OCI-LY7 (cell line): Measurements from ENCODE around the gene CCDC174. TPM values are rescaled to one million over a fixed set of nuclear protein-coding genes. Genes with fewer than 3 reads are reported as not detected.

Experiments
- BruUV-seq: library from RNA; stranded (reverse); fragments of 400-500 nt; replicated peaks from 2 replicates; lab custom pipeline; 2021; lab: Mats Ljungman, UMichigan
- CTCF ChIA-PET: fragments of 300-600 bp; sonication (Branson Sonifier 250); formaldehyde crosslinking; loops from one replicate; lab custom pipeline; 2022; ENCODE audit warnings: antibody characterized with exemption; ENCODE audit not compliant: unreplicated experiment; lab: Charles Lee
- POLR2A ChIA-PET: fragments of 300-600 bp; sonication (Branson Sonifier 250); formaldehyde crosslinking; loops from one replicate; lab custom pipeline; 2022; ENCODE audit warnings: antibody characterized with exemption; lab: Charles Lee
- DNase-seq: peaks from one replicate; pipeline ENCODE4 v3.0.0-alpha.2; 2015; ENCODE audit warnings: low spot score
- H2AFZ ChIP-seq: fragments of 200-600 bp; sonication (generic), shearing (Covaris generic); 2 replicates; pipeline ENCODE4 v1.6.1; 2014; ENCODE audit warnings: mild to moderate bottlenecking, antibody characterized with exemption, low read length, moderate library complexity
- H3K27ac ChIP-seq: fragments of 200-600 bp; sonication (generic); 2 replicates; pipeline ENCODE4 v1.5.1; 2014; ENCODE audit warnings: mixed run types, low read depth, mild to moderate bottlenecking, moderate library complexity, low read length, inconsistent platforms; ENCODE audit not compliant: poor library complexity, severe bottlenecking
- H3K36me3 ChIP-seq: fragments of 200-600 bp; sonication (generic); 2 replicates; pipeline ENCODE4 v1.6.1; 2014; ENCODE audit warnings: mild to moderate bottlenecking, antibody characterized with exemption, low read length, moderate library complexity, mixed read lengths; ENCODE audit not compliant: insufficient read depth
- H3K4me1 ChIP-seq: fragments of 200-600 bp; sonication (generic); 2 replicates; pipeline ENCODE4 v1.5.1; 2014; ENCODE audit warnings: mild to moderate bottlenecking, low read length; ENCODE audit not compliant: insufficient read depth, poor library complexity, severe bottlenecking
- H3K4me2 ChIP-seq: fragments of 200-600 bp; sonication (generic); 2 replicates; pipeline ENCODE4 v1.6.1; 2014; ENCODE audit warnings: mild to moderate bottlenecking, low read length
- H3K4me3 ChIP-seq: fragments of 200-600 bp; sonication (generic); 2 replicates; pipeline ENCODE4 v1.5.1; 2014; ENCODE audit warnings: mild to moderate bottlenecking, low read depth, low read length; ENCODE audit not compliant: poor library complexity, severe bottlenecking
- H3K79me2 ChIP-seq: fragments of 200-600 bp; sonication (generic); 2 replicates; pipeline ENCODE4 v1.6.1; 2016; ENCODE audit warnings: low read depth, mild to moderate bottlenecking, low read length, moderate library complexity, mixed read lengths; ENCODE audit not compliant: insufficient read depth
- H3K9me2 ChIP-seq: fragments of 200-600 bp; sonication (generic); 2 replicates; pipeline ENCODE4 v1.6.1; 2016; ENCODE audit warnings: mild to moderate bottlenecking, low read length, mixed read lengths; ENCODE audit not compliant: insufficient read depth
- H3K9me3 ChIP-seq: fragments of 200-600 bp; sonication (generic); 2 replicates; pipeline ENCODE4 v1.6.1; 2014; ENCODE audit warnings: mild to moderate bottlenecking, mixed run types, low read length, mixed read lengths
- H4K20me1 ChIP-seq: fragments of 200-600 bp; sonication (generic); 2 replicates; pipeline ENCODE4 v1.6.1; 2014; ENCODE audit warnings: mild to moderate bottlenecking, antibody characterized with exemption, low read length, moderate library complexity, mixed read lengths; ENCODE audit not compliant: insufficient read depth
- EZH2phosphoT487 ChIP-seq: fragments of 200-600 bp; sonication (generic); IDR thresholded peaks from 2 replicates; pipeline ENCODE4 v1.6.1; 2018; ENCODE audit warnings: low read depth, borderline replicate concordance, mild to moderate bottlenecking, mixed run types, antibody characterized with exemption, low read length, moderate library complexity, mixed read lengths
- intact Hi-C: fragments of 100-400 bp; cut with micrococcal nuclease; formaldehyde crosslinking; loops from one replicate; pipeline ENCODE4 v1.10.0; 2022; ENCODE audit not compliant: unreplicated experiment
- total RNA-seq, 2 experiments: library from RNA; depleted of rRNA in 1 of 2; stranded (reverse); fragments of >200 nt in 1 of 2; shearing (Covaris generic) in 1 of 2; gene quantifications; 2 replicates each; pipeline ENCODE4 v1.2.3, GENCODE V29; 2014 to 2022
- TF ChIP-seq, protein P1 (sequence below): fragments of 200-600 bp; sonication (generic); conservative IDR thresholded peaks from 2 replicates; pipeline ENCODE4 v1.5.1; 2014; ENCODE audit warnings: mild to moderate bottlenecking, antibody characterized with exemption, low read length, moderate library complexity, mixed read lengths

CCDC174 gene
- total RNA-seq, 2 experiments from 2014 or later = 11.2 to 22.7 TPM

DNA sequence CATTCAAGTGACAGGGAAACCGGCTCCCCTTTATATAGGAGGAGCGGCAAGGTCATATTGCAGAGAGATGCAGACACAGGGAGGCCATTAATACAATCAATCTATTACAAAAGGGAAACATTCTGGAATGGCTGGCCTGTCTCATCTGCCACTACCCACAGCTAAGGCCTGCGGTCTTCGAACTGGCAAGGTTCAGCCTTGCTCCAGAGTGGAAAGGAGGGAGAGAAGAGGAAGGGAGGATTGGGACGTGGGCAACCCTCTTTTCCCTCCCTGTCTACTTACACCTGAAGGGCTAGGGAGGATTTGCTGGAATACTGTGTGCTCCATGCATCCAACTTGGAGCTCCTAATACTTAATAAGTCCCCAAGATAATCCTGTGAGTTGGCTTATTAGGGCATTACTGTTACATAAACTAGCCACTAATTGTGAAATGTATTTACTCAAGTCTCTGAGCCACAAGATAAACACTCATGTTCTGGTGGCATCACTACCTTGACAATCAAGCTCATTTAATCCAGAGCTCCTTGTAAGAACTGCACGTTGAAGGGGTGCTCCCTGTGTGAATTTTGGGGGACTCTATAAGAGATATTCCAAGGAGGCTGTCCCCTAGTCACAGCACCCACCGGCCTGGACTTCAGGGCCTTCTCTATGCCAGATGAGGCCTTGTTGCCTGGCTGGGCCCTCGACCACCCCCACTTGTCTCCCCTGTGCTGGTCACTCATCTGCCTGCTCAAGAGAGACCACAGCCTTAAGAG is 19.7 kb upstream of the CCDC174 start:
- Histone ChIP-seq H4K20me1 (no peaks in the 10 kb centered on the region), H3K4me3 (no peak overlapping the region), H2AFZ (no peak overlapping the region), H3K4me1 (no peaks in the 10 kb centered on the region), H3K36me3 (no peaks in the 10 kb centered on the region), H3K9me2 (no peaks in the 10 kb centered on the region), H3K79me2 (no peaks in the 10 kb centered on the region), H3K4me2 (no peak overlapping the region), H3K9me3 (no peaks in the 10 kb centered on the region), H3K27ac (no peak overlapping the region)
- POLR2A ChIA-PET = interaction anchor here (1.4 kb wide), 1 partner anchor 9 kb away, joined by 4 read pairs; no protein-coding TSS in a partner anchor
- no peak for TF ChIP-seq EZH2phosphoT487
- TF ChIP-seq, protein P1, sequence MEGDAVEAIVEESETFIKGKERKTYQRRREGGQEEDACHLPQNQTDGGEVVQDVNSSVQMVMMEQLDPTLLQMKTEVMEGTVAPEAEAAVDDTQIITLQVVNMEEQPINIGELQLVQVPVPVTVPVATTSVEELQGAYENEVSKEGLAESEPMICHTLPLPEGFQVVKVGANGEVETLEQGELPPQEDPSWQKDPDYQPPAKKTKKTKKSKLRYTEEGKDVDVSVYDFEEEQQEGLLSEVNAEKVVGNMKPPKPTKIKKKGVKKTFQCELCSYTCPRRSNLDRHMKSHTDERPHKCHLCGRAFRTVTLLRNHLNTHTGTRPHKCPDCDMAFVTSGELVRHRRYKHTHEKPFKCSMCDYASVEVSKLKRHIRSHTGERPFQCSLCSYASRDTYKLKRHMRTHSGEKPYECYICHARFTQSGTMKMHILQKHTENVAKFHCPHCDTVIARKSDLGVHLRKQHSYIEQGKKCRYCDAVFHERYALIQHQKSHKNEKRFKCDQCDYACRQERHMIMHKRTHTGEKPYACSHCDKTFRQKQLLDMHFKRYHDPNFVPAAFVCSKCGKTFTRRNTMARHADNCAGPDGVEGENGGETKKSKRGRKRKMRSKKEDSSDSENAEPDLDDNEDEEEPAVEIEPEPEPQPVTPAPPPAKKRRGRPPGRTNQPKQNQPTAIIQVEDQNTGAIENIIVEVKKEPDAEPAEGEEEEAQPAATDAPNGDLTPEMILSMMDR = no peak
- intact Hi-C loops = no loop called here
- DNase-seq = no peak
- no TSS peak for BruUV-seq
- CTCF ChIA-PET = interaction anchor here (1.0 to 1.5 kb wide), 2 partner anchors 150 kb away, joined by 4 to 5 read pairs; no protein-coding TSS in a partner anchor

DNA sequence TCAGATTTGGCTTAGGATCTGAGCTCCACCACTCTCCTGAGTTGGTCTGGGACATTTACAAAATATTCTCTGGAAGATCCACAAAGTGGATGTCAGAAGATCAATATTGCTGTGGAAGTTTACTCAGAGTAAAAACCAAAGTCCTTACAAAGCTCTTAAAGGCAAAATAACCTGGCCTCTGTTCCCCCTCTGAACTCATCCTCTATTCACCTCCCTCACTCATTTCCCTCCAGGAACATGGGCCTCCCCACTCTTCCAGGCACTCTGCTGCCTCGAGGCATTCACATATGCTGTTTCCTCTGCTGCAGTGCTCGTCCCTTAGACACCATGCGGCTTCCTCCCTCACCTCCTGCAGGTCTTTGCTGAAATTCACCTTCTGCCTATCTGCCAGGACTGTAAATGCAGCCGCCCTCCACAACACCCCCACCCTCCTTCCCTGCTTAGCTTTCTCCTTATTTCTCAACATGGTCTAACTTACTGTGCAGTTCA is 19.1 kb upstream of the CCDC174 start:
- CTCF ChIA-PET = interaction anchor here (1.0 kb wide), 1 partner anchor 149 kb away, joined by 4 read pairs; no protein-coding TSS in a partner anchor
- no peaks in the 10 kb centered on the region for H3K9me2 ChIP-seq

More for the DNA sequence above, 19.1 kb upstream of the CCDC174 start:
- Histone ChIP-seq H4K20me1 (no peaks in the 10 kb centered on the region), H3K27ac (no peak overlapping the region), H2AFZ (no peak overlapping the region), H3K9me3 (no peaks in the 10 kb centered on the region), H3K4me3 (no peak overlapping the region), H3K79me2 (no peaks in the 10 kb centered on the region), H3K4me2 (no peak overlapping the region), H3K36me3 (no peaks in the 10 kb centered on the region), H3K4me1 (no peaks in the 10 kb centered on the region)
- TF ChIP-seq EZH2phosphoT487 = no peak
- TF ChIP-seq, protein P1 = no peak
- no TSS peak for BruUV-seq
- DNase-seq = no peak
- intact Hi-C loops = no loop called here
- POLR2A ChIA-PET = interaction anchor here (0.7 to 1.4 kb wide), 2 partner anchors 9 to 281 kb away, joined by 4 read pairs; no protein-coding TSS in a partner anchor
